Stomach smooth muscle (tissue), 2 donors: Measurements from ENCODE around the gene NT5DC2.

Source experiments
- H3K27ac ChIP-seq: one replicate; pipeline ENCODE4 v1.7.0; 2013; ENCODE audit warnings: mild to moderate bottlenecking, low read length, inconsistent platforms
- H3K27me3 ChIP-seq, 2 donors: one replicate each; pipeline ENCODE4 v1.7.0; 2013; ENCODE audit warnings: low read length in 2 of 2; ENCODE audit not compliant: insufficient read depth in 2 of 2, control insufficient read depth in 1 of 2
- H3K36me3 ChIP-seq, 2 donors: one replicate each; pipeline ENCODE4 v1.7.0; 2013; ENCODE audit warnings: low read length in 2 of 2; ENCODE audit not compliant: control insufficient read depth in 2 of 2, insufficient read depth in 2 of 2
- H3K4me1 ChIP-seq: one replicate; pipeline ENCODE4 v1.7.0; 2013; ENCODE audit warnings: low read length; ENCODE audit not compliant: control insufficient read depth, insufficient read depth
- H3K4me3 ChIP-seq, 2 donors: one replicate each; pipeline ENCODE4 v1.7.0; 2013; ENCODE audit warnings: low read length in 2 of 2
- H3K9ac ChIP-seq, 2 donors: one replicate each; pipeline ENCODE4 v1.7.0; 2013; ENCODE audit warnings: low read length in 2 of 2, mild to moderate bottlenecking in 1 of 2
- H3K9me3 ChIP-seq, 2 donors: one replicate each; pipeline ENCODE4 v1.7.0; 2013; ENCODE audit warnings: low read length in 2 of 2; ENCODE audit not compliant: control insufficient read depth in 2 of 2
- donor health status: healthy.
- donor health status: Pancreatic carcinoma.

The NT5DC2 gene

DNA sequence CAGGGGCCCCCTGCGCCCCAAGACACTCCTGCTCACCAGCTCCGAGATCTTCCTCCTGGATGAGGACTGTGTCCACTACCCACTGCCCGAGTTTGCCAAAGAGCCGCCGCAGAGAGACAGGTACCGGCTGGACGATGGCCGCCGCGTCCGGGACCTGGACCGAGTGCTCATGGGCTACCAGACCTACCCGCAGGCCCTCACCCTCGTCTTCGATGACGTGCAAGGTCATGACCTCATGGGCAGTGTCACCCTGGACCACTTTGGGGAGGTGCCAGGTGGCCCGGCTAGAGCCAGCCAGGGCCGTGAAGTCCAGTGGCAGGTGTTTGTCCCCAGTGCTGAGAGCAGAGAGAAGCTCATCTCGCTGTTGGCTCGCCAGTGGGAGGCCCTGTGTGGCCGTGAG, 41.6 kb downstream of the NT5DC2 start:
- Histone ChIP-seq H3K4me3 (no peak overlapping the region), H3K27ac (no peak overlapping the region), H3K9ac (no peak overlapping the region), H3K4me1 (peaks cover 6% of the 10 kb centered on the region), H3K27me3 (no peaks in the 10 kb centered on the region), H3K9me3 (no peaks in the 10 kb centered on the region), H3K36me3 (peaks cover 44 to 50% of the 10 kb centered on the region in 2 donors)

DNA sequence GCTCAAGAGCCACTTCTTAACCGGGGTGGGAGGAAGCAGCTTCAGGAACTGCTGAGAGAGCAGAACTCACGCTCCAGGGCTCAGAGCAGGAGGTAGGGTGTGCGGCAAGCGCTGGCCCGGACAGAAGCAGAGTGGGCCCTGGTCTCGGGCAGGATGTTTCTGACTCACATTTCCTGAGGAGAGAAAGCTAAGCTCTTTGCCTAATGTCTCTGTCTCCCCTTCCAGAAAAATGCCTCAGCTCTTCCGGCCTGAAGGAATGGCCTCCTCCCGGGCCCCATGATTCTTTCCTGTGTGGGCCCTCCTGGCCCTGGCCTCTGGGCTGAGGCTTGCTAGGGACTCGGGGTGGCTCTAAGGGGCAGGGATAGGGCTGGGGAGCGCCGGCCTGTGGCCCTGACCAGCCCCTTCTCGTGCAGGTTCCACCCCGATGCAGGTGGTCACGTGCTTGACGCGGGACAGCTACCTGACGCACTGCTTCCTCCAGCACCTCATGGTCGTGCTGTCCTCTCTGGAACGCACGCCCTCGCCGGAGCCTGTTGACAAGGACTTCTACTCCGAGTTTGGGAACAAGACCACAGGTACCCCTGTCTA, 42.6 kb downstream of the NT5DC2 start:
- no peak overlapping the region for H3K27ac ChIP-seq
- H3K4me3 ChIP-seq = no peak overlapping the region

DNA sequence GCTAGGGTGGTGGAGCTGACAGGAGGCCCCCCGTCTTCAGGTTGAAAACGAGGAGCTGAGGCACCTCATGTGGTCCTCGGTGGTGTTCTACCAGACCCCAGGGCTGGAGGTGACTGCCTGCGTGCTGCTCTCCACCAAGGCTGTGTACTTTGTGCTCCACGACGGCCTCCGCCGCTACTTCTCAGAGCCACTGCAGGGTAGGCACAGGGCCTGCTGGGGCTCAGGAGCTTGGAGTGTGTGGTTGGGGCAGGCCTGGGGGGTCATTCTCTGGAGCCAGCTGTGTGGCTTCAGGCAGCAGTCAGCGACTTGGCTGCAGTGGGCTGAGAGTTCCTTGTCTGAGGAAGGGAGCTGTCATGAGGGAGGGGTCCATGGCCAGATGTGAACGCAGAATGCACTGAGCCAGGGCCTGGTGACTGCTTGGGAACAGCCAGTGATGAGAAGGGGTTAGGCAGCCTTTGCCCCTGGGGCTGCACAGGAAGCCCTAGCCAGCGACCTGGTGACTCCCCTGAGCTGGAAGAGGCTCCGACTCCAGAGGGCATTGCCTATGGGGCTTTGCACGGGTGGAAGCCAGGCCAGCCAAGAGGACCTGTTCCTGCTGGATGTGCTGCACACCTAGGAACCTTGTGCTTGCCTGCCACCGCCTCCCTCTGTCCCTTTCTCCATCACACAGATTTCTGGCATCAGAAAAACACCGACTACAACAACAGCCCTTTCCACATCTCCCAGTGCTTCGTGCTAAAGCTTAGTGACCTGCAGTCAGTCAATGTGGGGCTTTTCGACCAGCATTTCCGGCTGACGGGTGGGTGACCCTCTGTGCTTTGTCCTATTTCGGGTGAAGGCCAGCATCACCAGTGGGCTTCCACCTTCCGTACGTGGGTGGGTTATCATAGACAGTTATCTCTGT, 43.4 kb downstream of the NT5DC2 start:
- Histone ChIP-seq H3K9ac (no peak overlapping the region), H3K27me3 (no peaks in the 10 kb centered on the region), H3K4me3 (no peak overlapping the region), H3K36me3 (peaks cover 52 to 63% of the 10 kb centered on the region in 2 donors), H3K9me3 (no peaks in the 10 kb centered on the region), H3K4me1 (peaks cover 6% of the 10 kb centered on the region), H3K27ac (no peak overlapping the region)

More for the DNA sequence above, 42.6 kb downstream of the NT5DC2 start:
- peaks cover 52 to 59% of the 10 kb centered on the region in 2 donors for H3K36me3 ChIP-seq
- H3K4me1 ChIP-seq = peaks cover 6% of the 10 kb centered on the region
- H3K9ac ChIP-seq = no peak overlapping the region
- no peaks in the 10 kb centered on the region for H3K9me3 ChIP-seq
- H3K27me3 ChIP-seq = no peaks in the 10 kb centered on the region

DNA sequence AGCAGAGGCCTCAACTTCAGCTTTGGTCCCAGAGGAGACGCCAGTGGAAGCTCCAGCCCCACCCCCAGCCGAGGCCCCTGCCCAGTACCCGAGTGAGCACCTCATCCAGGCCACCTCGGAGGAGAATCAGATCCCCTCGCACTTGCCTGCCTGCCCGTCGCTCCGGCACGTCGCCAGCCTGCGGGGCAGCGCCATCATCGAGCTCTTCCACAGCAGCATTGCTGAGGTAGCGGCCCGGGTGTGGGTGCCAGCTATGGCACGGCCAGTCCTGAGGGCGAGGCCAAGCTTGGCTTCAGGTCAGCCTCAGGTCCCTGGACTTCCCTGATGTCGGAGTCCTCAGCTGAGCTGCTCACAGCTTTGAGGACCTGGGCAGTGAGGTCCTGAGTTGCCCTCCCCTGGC, 44.2 kb downstream of the NT5DC2 start:
- Histone ChIP-seq H3K36me3 (peaks cover 52 to 66% of the 10 kb centered on the region in 2 donors), H3K4me1 (peaks cover 7% of the 10 kb centered on the region)

DNA sequence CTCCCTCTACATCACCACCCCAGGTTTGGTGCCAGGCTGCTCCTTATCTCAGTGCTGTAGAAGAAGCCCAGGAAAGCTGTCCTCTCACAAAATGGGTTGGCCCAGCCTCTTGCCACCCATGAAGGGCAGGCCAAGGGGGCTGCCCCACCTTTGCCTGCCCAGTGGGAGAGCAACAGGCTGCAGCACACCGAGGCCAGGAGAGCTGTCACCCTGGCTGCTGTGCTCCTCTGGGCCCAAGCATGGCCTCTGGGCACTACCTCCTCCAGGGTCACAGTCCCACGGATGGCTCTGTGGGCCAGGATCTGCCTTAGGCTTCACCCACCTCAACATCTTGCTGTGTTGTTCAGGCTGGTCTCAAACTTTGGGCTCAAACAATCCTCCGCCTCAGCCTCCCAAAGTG, 44.9 kb downstream of the NT5DC2 start:
- Histone ChIP-seq H3K36me3 (peaks cover 52 to 66% of the 10 kb centered on the region in 2 donors), H3K27ac (no peak overlapping the region), H3K9ac (no peak overlapping the region), H3K27me3 (no peaks in the 10 kb centered on the region), H3K4me1 (peaks cover 11% of the 10 kb centered on the region), H3K4me3 (no peak overlapping the region), H3K9me3 (no peaks in the 10 kb centered on the region)

More for the DNA sequence above, 44.2 kb downstream of the NT5DC2 start:
- Histone ChIP-seq H3K27me3 (no peaks in the 10 kb centered on the region), H3K27ac (no peak overlapping the region), H3K9me3 (no peaks in the 10 kb centered on the region), H3K9ac (no peak overlapping the region), H3K4me3 (no peak overlapping the region)

DNA sequence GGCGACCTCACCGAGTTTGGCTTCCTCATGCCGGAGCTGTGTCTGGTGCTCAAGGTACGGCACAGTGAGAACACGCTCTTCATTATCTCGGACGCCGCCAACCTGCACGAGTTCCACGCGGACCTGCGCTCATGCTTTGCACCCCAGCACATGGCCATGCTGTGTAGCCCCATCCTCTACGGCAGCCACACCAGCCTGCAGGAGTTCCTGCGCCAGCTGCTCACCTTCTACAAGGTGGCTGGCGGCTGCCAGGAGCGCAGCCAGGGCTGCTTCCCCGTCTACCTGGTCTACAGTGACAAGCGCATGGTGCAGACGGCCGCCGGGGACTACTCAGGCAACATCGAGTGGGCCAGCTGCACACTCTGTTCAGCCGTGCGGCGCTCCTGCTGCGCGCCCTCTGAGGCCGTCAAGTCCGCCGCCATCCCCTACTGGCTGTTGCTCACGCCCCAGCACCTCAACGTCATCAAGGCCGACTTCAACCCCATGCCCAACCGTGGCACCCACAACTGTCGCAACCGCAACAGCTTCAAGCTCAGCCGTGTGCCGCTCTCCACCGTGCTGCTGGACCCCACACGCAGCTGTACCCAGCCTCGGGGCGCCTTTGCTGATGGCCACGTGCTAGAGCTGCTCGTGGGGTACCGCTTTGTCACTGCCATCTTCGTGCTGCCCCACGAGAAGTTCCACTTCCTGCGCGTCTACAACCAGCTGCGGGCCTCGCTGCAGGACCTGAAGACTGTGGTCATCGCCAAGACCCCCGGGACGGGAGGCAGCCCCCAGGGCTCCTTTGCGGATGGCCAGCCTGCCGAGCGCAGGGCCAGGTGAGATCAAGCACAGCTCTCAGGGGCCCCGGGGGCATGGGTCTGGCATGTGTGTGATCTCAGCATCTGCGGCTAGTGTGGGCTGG, 45.6 kb downstream of the NT5DC2 start:
- Histone ChIP-seq H3K27me3 (no peaks in the 10 kb centered on the region), H3K4me3 (no peak overlapping the region), H3K36me3 (peaks cover 51 to 65% of the 10 kb centered on the region in 2 donors), H3K4me1 (peaks cover 18% of the 10 kb centered on the region), H3K27ac (no peak overlapping the region), H3K9ac (no peak overlapping the region), H3K9me3 (no peaks in the 10 kb centered on the region)

DNA sequence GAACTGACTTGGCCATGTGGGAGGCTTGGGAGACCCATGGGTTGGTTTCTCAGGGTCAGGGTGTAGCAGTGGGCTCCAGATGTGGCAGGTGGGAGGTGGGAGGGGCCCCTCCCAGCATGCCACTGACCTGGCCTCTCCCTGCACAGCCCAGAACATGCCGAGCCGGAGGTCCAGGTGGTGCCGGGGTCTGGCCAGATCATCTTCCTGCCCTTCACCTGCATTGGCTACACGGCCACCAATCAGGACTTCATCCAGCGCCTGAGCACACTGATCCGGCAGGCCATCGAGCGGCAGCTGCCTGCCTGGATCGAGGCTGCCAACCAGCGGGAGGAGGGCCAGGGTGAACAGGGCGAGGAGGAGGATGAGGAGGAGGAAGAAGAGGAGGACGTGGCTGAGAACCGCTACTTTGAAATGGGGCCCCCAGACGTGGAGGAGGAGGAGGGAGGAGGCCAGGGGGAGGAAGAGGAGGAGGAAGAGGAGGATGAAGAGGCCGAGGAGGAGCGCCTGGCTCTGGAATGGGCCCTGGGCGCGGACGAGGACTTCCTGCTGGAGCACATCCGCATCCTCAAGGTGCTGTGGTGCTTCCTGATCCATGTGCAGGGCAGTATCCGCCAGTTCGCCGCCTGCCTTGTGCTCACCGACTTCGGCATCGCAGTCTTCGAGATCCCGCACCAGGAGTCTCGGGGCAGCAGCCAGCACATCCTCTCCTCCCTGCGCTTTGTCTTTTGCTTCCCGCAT, 46.4 kb downstream of the NT5DC2 start:
- H3K4me1 ChIP-seq = peaks cover 21% of the 10 kb centered on the region
- no peak overlapping the region for H3K4me3 ChIP-seq
- H3K9ac ChIP-seq = no peak overlapping the region
- peaks cover 48 to 64% of the 10 kb centered on the region in 2 donors for H3K36me3 ChIP-seq
- H3K27ac ChIP-seq = no peak overlapping the region
- H3K27me3 ChIP-seq = no peaks in the 10 kb centered on the region
- no peaks in the 10 kb centered on the region for H3K9me3 ChIP-seq

DNA sequence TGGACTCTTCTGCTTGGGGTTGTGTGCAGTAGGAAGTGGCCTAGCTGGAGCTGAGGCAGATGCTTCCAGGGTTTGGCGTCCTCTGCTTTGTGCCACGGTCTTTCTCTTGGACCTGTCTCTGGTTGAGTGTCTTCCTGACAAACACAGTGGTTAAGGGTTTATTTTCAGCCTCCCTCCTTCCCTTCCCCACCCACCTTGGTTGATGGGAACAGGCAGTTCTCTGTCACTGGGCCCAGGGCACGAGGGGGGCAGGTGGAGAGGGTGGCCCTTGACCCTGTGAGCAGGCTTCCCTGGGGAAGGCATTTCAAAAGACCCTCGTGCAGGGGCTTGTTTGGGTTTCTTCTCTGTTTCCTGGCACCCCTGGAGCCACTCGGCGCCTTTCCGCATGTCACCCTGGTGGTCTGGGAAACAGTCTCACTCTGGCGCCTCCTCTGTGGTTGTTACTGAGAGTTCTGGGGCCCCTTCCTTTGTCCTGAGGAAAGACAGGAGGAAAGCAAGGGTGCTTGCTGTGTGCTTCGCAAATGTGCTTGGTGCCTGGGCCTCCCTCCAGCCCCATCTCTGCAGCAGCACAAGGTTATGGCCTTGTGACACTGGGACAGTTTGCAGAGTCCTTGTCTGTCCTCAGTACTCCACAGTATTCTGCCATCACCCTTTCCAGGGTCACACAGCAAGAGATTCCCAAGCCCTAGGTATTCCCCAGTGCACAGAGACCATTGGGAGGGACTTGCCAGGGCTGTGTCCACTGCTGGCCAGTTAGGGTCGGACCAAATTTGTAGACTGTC, 48.8 kb downstream of the NT5DC2 start:
- H3K4me1 ChIP-seq = peaks cover 19% of the 10 kb centered on the region
- no peak overlapping the region for H3K27ac ChIP-seq
- no peak overlapping the region for H3K4me3 ChIP-seq
- no peaks in the 10 kb centered on the region for H3K9me3 ChIP-seq
- peaks cover 51 to 67% of the 10 kb centered on the region in 2 donors for H3K36me3 ChIP-seq
- no peak overlapping the region for H3K9ac ChIP-seq
- no peaks in the 10 kb centered on the region for H3K27me3 ChIP-seq

DNA sequence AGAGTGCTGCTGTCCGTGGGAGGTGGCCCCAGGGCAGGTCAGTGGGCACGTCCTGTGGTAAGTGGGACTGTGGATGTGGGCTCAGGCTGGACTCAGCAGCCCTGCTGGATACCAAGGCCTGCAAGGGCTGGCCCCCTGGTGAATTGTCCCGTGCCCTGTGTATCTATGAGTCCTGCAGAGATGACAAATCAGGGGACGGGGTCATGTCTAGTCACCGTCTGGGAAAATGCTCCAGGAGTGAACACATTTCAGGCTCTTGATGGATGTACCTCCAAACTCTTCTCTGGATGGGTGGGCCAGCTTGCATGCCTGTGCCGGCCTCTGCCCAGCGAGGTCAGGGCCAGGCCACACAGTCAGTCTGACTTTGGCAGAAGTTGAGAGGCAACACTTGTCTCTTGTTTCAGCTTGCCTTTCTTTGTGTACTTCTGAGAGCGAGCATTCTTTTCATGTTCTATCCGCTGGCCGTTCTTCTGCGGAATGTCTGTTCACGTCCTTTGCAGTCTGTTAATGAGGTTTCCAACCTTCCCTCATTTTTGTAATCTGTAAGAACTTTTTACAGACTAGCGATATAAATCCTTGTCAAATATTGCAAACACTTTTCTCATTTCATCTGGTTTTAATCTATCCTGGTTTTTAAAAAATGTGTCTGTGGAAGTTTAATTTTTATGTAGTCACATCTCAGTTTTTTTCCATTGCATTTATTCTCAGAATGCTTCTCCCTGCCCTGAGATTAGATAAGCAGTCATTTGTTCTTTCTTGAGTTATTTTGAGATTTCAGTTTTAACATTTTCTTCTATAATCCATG, 49.9 kb downstream of the NT5DC2 start:
- peaks cover 19% of the 10 kb centered on the region for H3K4me1 ChIP-seq
- H3K4me3 ChIP-seq = peak overlapping the region in 1 of 2 donors; percentile 15
- peak overlapping the region; percentile 41 for H3K27ac ChIP-seq
- no peaks in the 10 kb centered on the region for H3K27me3 ChIP-seq
- H3K9me3 ChIP-seq = no peaks in the 10 kb centered on the region
- H3K9ac ChIP-seq = peak overlapping the region; percentile 28 to 29
- H3K36me3 ChIP-seq = peaks cover 50 to 68% of the 10 kb centered on the region in 2 donors
